GM18861 (cell line): ENCODE measurements around the gene FOXK2.
"Not testable (repeated sequence)": the region's sequence is repeated elsewhere in the genome, so short reads cannot be mapped to it uniquely, and the experiment has no call there.

ENCODE experiments used
- ATAC-seq: cut with Tn5 transposase; IDR thresholded peaks from one replicate; pipeline ENCODE4 v1.9.1; 2021; ENCODE audit not compliant: unreplicated experiment

FOXK2 gene

GRCh38 chr17:82494236-82495055 lies 25.1 kb upstream of the FOXK2 start:
- peak; percentile 39 for ATAC-seq

- ATAC-seq, result no peak
These were observed 23.5 kb upstream of the FOXK2 start for GRCh38 chr17:82495844-82496528.

- peak; percentile 44 for ATAC-seq
These were observed 22.8 kb upstream of the FOXK2 start for GRCh38 chr17:82496529-82497434.

- no peak for ATAC-seq
These were observed 21.8 kb upstream of the FOXK2 start for GRCh38 chr17:82497483-82498405.

GRCh38 chr17:82502207-82502606 lies 17.3 kb upstream of the FOXK2 start:
- ATAC-seq, result no peak

- no peak for ATAC-seq
These were observed 16.3 kb upstream of the FOXK2 start for GRCh38 chr17:82503094-82503727.

GRCh38 chr17:82503728-82504308 lies 15.7 kb upstream of the FOXK2 start:
- no peak for ATAC-seq

GRCh38 chr17:82505296-82505695 lies 14.2 kb upstream of the FOXK2 start:
- ATAC-seq, result no peak

GRCh38 chr17:82506402-82506801 lies 13.1 kb upstream of the FOXK2 start:
- ATAC-seq, result peak; percentile 84

GRCh38 chr17:82507631-82508175 lies 11.8 kb upstream of the FOXK2 start:
- no peak for ATAC-seq

- ATAC-seq, result not testable (repeated sequence)
These were observed 7.9 kb upstream of the FOXK2 start for GRCh38 chr17:82511642-82512041.

GRCh38 chr17:82513864-82514263 lies 5.7 kb upstream of the FOXK2 start:
- not testable (repeated sequence) for ATAC-seq

GRCh38 chr17:82517230-82517865 lies 2.2 kb upstream of the FOXK2 start:
- ATAC-seq, result no peak

GRCh38 chr17:82519971-82520903 lies 705 bp downstream of the FOXK2 start:
- ATAC-seq, result no peak

- ATAC-seq, result no peak
These were observed 5.0 kb downstream of the FOXK2 start for GRCh38 chr17:82524540-82524939.

- ATAC-seq, result no peak
These were observed 6.2 kb downstream of the FOXK2 start for GRCh38 chr17:82525712-82526111.

GRCh38 chr17:82527898-82528297 lies 8.4 kb downstream of the FOXK2 start:
- ATAC-seq, result no peak
